HG02884 (cell line): ENCODE measurements around the gene SLC2A9.
"Not testable (repeated sequence)": the region's sequence is repeated elsewhere in the genome, so short reads cannot be mapped to it uniquely, and the experiment has no call there.

Source experiments
- ATAC-seq: cut with Tn5 transposase; IDR thresholded peaks from one replicate; pipeline ENCODE4 v1.9.1; 2021; ENCODE audit warnings: mild to moderate bottlenecking, moderate library complexity; ENCODE audit not compliant: unreplicated experiment

Gene SLC2A9

DNA sequence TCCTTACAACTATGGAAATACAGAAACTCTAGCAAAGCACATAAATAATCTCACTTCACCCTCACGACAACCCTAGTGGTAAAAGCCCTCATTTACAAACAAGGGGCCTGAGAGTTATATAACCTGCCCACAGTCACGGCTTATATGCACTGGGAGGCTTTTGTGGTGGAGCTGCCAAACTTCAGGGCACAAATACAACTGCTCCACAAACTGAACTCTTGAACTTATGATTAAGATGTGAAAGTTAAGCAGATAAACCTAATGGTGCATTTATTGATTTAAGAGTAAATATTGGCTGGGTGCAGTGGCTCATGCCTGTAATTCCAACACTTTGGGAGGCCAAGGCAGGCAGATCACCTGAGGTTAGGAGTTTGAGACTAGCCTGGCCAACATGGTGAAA, 19.0 kb downstream of the SLC2A9 start:
- no peak for ATAC-seq

- no peak for ATAC-seq
Observed at GRCh38 chr4:10001757-10002156, 19.5 kb downstream of the SLC2A9 start.

- ATAC-seq = peak; percentile 67
Observed at GRCh38 chr4:9999956-10000561, 21.2 kb downstream of the SLC2A9 start.

DNA sequence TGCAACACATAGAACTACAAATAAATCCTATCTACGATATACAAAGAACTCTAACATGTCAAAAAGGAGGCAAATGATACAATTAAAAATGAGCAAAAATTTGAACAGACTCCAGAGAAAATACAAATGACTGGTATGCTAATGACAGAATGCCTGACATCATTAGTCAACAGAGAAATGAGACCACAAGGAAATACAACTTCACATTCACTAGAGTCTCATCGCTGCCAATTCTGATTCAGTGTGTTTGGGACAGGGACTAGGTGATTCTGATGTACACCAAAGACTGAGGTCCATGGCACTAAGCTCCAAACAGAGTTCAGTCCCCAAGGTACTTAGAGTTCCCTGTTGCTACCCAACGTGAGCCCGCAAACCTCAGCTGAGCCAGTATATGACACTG, 23.4 kb downstream of the SLC2A9 start:
- ATAC-seq = no peak

- no peak for ATAC-seq
Observed at GRCh38 chr4:9996319-9997110, 24.8 kb downstream of the SLC2A9 start.

GRCh38 chr4:9994246-9994847, 26.9 kb downstream of the SLC2A9 start:
- peak; percentile 55 for ATAC-seq

- ATAC-seq = no peak
Observed at GRCh38 chr4:9989918-9990635, 31.2 kb downstream of the SLC2A9 start.

DNA sequence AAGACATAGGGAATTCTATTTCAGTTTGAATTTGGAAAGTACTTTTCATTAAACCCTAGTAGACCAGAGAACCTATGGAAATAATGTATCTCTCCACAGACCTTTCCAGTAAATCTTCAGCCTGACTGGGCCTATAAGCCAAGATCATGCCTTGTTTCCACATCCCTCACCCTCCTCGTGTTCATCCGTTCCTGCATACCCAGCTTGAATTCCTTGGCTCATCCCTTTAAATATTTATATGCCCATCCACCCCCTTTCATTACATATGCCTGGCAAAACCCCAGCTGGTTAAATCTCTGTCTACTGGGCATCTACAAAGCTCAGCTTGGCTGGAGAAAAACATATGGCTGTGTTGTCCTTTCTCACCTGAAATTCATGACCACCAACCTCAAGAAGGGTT, 32.4 kb downstream of the SLC2A9 start:
- no peak for ATAC-seq

- no peak for ATAC-seq
Observed at GRCh38 chr4:9988363-9988749, 32.9 kb downstream of the SLC2A9 start.

DNA sequence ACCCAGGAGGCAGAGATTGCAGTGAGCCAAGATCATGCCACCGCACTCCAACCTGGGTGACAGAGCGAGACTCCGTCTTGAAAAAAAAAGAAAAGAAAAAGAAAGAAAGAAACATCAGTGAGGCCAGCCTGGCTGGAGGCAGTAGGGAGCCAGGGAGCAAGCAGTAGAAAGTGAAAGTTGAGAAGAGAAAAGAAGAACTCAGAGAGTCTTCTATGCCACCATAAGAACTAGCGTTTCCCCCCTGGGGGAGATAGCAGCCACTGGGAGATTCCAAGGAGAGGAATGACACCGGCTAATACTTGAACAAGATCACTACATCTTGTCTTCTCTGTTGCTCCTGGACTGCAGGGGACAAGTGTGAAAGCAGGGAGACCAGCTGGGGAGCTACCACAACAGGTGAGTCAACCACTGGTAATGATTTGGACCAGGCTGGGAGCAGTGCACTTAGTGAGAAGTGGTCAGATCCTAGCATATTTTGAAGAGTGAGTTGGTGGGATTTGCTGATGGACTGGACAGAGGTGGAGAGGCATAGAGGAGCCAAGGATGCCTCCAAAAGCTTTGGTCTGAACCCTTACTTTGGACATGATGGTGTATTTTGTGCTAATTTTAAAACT, 33.4 kb downstream of the SLC2A9 start:
- ATAC-seq = peak; percentile 67

DNA sequence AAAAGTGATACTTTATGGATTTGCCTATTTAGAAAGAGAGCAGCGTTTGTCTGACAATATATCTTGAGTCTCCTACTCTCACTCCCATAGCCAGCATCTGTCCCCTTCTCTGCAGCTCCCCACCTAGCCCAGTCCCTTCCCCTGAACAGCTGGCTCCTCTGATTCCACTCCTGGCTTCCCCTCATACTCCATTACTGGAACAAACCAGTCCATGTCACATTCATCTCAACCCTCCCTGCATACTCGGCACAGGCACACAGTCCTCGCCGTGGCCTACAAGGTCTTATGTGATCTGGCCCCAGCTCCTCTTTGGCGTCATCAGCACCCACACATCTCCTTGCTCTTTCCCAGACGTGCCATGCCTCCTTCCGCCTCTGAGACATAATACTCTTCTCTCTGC, 36.7 kb downstream of the SLC2A9 start:
- no peak for ATAC-seq

DNA sequence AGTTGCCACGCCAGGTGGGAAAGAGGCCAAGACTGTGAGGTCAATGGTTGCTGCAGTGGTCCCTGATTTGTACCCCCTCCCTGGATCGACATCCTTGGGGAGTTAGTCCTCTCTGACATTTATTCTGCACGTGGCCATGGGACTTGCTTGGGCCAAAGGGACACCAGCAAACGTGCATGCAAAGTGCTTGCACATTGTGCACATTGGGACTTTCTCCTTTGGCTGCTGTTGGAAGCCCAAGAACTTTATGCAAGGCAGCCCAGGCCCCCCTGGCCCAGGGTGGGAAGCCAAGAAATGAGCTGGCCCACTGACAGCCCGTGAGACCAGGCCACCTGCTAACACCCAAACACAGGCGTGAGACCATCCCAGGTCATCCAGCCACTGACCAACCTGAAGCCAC, 38.1 kb downstream of the SLC2A9 start:
- no peak for ATAC-seq

- not testable (repeated sequence) for ATAC-seq
Observed at GRCh38 chr4:9981899-9982298, 39.4 kb downstream of the SLC2A9 start.

DNA sequence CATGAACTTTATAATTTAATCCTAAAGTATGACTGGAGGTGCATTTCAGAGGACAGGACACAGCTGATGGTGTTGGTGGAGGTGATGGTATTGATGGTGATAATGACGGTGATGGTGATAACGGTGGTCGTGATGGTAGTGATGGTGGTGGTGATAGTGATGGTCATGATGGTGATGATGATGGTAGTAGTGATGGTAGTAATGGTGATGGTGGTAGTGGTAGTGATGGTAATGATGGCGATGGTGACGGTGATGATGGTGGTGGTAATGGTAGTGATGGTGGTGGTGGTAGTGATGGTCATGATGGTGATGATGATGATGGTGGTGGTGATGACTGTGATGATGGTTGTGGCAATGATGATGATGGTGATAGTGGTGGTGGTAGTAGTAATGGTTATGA, 40.4 kb downstream of the SLC2A9 start:
- ATAC-seq = no peak

DNA sequence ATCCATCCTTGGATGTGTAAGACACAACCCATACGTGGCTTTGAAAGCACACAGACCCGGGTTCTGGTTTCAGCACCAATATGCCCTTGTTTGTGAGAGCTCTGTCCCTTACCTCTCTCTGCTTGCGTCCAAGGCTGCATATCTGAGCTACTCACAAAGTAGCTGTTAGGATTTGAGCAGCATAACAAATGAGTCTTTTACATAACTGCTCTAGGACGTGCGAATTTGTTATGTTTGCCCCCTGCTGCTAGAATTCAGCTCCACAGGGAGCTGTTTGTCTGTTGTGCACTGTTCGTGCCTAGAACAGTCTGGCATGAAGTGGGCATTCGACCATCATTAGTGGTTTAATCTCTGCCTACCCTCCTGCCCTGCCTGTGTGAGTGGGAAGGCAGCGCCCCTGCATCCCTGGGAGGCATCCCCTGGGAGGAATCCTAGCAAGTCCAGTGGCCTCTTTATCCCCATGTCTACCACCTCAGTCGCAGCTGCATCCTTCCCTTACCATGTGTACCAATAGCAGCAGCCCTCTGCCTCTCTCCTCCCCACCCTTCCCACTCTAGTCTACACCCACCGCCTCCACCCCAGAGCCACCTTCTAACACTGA, 42.1 kb downstream of the SLC2A9 start:
- no peak for ATAC-seq

DNA sequence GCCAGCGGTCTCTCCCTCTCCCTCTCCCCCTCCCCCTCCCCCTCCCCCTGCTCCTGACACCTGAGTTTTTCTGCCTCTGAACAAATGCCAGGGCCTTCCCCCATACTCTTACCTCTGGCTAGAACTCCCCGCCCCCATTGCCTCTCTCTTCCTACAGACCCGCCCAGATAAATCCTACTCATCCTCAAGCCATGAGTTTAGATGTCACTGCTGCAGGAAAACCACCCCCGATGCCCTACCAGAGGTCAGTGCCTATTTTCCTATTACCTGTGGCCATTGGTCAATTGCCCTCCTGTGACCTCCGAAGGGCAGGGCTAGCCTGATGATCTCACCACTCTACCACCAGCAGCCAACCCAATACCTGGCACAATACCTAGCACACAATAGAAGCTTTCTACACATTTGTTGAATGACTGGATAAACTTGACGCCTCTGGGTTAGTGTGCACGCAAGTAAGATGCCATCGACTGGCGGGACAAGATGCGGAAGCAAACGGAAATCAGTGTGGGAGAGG, 43.7 kb downstream of the SLC2A9 start:
- no peak for ATAC-seq

- no peak for ATAC-seq
Observed at GRCh38 chr4:9976781-9977180, 44.5 kb downstream of the SLC2A9 start.

DNA sequence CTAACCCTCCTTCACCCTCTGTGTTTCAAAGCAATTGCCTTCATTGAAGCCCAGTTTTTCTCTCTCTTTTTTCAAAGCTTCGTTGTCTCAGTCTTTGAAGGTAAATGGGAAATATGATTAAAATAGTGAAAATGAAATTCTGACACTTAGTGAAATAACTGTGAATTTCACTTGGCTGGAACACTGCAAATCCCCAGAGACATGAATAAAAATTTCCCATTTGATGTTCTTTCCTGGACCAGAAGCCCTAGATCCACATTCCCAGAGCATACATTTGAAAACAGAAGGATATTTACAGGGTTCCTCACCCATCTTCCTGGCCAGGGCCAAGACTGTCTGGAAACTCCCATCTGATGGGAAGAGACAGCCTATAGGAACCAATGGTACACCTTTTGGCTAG, 45.0 kb downstream of the SLC2A9 start:
- ATAC-seq = no peak

DNA sequence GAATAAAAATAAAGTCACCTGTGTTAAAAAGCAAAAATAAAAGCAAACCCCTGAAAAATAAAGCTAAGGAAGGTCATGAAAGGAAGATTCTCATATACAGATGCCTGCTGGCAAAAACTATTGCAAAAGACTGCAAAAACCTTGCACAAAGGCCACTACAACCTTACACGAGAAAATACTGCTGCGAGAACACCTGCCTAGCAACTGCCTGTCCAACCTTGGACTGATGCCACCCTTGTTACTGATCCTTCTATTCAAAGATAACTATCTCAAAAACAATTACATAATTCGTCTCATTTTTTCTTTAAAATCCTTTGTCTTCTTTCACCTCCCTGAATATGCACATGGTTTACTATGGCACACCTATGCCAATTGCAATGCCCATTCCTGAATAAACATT, 49.6 kb downstream of the SLC2A9 start:
- ATAC-seq = no peak

DNA sequence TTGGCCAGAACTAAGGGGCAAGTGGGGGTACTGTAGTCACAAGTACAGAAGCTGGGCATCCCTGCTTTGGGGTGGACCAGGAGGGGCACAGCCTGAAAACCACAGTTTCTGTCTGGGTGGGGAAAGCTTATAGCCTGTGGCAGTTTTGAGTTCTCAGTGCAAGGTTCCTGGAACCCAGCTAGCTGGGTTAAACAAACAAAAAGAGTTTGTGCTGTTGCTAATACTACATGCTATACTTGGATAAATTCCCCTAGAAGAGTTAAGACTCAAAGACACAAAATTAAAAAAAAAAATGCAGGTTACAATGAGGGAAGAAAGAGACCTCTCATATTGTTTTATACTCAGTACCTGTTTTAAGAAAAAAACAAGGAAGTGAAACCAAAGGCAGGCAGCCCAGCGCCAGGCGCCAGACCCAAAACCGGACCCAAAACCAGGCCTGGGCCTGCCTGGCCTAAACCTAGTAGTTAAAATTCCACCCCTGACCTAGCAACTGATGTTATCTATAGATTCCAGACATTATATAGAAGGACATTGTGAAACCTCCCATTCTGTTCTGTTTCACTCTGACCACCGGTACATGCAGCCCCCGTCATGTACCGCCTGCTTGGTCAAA, 50.8 kb downstream of the SLC2A9 start:
- peak; percentile 81 for ATAC-seq
